Measurements from ENCODE around the gene AGAP2.
"Not testable (repeated sequence)": the region's sequence is repeated elsewhere in the genome, so short reads cannot be mapped to it uniquely, and the experiment has no call there.

- TF ChIP-seq, protein P1, sequence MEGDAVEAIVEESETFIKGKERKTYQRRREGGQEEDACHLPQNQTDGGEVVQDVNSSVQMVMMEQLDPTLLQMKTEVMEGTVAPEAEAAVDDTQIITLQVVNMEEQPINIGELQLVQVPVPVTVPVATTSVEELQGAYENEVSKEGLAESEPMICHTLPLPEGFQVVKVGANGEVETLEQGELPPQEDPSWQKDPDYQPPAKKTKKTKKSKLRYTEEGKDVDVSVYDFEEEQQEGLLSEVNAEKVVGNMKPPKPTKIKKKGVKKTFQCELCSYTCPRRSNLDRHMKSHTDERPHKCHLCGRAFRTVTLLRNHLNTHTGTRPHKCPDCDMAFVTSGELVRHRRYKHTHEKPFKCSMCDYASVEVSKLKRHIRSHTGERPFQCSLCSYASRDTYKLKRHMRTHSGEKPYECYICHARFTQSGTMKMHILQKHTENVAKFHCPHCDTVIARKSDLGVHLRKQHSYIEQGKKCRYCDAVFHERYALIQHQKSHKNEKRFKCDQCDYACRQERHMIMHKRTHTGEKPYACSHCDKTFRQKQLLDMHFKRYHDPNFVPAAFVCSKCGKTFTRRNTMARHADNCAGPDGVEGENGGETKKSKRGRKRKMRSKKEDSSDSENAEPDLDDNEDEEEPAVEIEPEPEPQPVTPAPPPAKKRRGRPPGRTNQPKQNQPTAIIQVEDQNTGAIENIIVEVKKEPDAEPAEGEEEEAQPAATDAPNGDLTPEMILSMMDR (IDR thresholded peaks at IDR 0.05), result not testable (repeated sequence)
- TF ChIP-seq POLR2A (IDR thresholded peaks at IDR 0.05), result not testable (repeated sequence)
These were observed 36.1 kb upstream of the AGAP2 start for GRCh38 chr12:57774634-57775033.
